Measurements from ENCODE around the gene ADARB1. TPM values are rescaled to one million over a fixed set of nuclear protein-coding genes. Genes with fewer than 3 reads are reported as not detected.

ADARB1 gene
- total RNA-seq, 4 donors from 2014 or later: 18.2 to 57.6 (median 32.0) TPM

- no peak for TF ChIP-seq EP300 (IDR thresholded peaks at IDR 0.05)
- no peak for TF ChIP-seq POLR2A (IDR thresholded peaks at IDR 0.05)
- TF ChIP-seq CTCF (IDR thresholded peaks at IDR 0.05): no peak
Observed at GRCh38 chr21:45192332-45192731, 118.0 kb downstream of the ADARB1 start.

GRCh38 chr21:45196620-45197019, 122.2 kb downstream of the ADARB1 start:
- Histone ChIP-seq H3K27me3 (no peaks in the 10 kb centered on the region), H3K4me3 (no peak overlapping the region), H3K9me3 (no peaks in the 10 kb centered on the region), H3K27ac (no peak overlapping the region), H3K36me3 (peaks cover 0 to 30% (median 0%) of the 10 kb centered on the region in 3 donors), H3K4me1 (no peaks in the 10 kb centered on the region)
- TF ChIP-seq CTCF (IDR thresholded peaks at IDR 0.05) (no peak), POLR2A (IDR thresholded peaks at IDR 0.05) (no peak), EP300 (IDR thresholded peaks at IDR 0.05) (no peak)
- 95 to 97% methylated on average over 5 of the region's 5 CpGs for WGBS, 2 donors
- no peak for DNase-seq (ENCODE audit: low spot score in 2 of 2)

More at GRCh38 chr21:45192332-45192731, 118.0 kb downstream of the ADARB1 start:
- Histone ChIP-seq H3K36me3 (peaks cover 0 to 70% (median 4%) of the 10 kb centered on the region in 3 donors), H3K4me3 (no peak overlapping the region), H3K4me1 (no peaks in the 10 kb centered on the region), H3K27ac (no peak overlapping the region), H3K27me3 (no peaks in the 10 kb centered on the region), H3K9me3 (peaks cover 0 to 37% (median 10%) of the 10 kb centered on the region in 4 donors)
- WGBS, 2 donors: 61 to 63% methylated on average over 3 of the region's 3 CpGs
- DNase-seq (ENCODE audit: low spot score in 2 of 2): no peak

- Histone ChIP-seq H3K27ac (no peak overlapping the region), H3K4me1 (no peaks in the 10 kb centered on the region), H3K27me3 (no peaks in the 10 kb centered on the region), H3K9me3 (no peaks in the 10 kb centered on the region), H3K4me3 (no peak overlapping the region), H3K36me3 (peaks cover 0 to 34% (median 0%) of the 10 kb centered on the region in 3 donors)
- WGBS, 2 donors: 86 to 90% methylated on average over 7 of the region's 7 CpGs
- DNase-seq (ENCODE audit: low spot score in 2 of 2): no peak
- no peak for TF ChIP-seq CTCF (IDR thresholded peaks at IDR 0.05)
- TF ChIP-seq POLR2A (IDR thresholded peaks at IDR 0.05): no peak
- TF ChIP-seq EP300 (IDR thresholded peaks at IDR 0.05): no peak
Observed at GRCh38 chr21:45199201-45199600, 124.8 kb downstream of the ADARB1 start.

GRCh38 chr21:45200031-45200430, 125.7 kb downstream of the ADARB1 start:
- WGBS, 2 donors: 83 to 87% methylated on average over 7 to 8 of the region's 8 CpGs
- DNase-seq (ENCODE audit: low spot score in 2 of 2): no peak

More at GRCh38 chr21:45200031-45200430, 125.7 kb downstream of the ADARB1 start:
- peaks cover 0 to 36% (median 0%) of the 10 kb centered on the region in 3 donors for H3K36me3 ChIP-seq
- H3K27ac ChIP-seq: no peak overlapping the region
- no peaks in the 10 kb centered on the region for H3K9me3 ChIP-seq
- H3K4me3 ChIP-seq: no peak overlapping the region
- no peaks in the 10 kb centered on the region for H3K27me3 ChIP-seq
- no peak for TF ChIP-seq POLR2A (IDR thresholded peaks at IDR 0.05)
- TF ChIP-seq CTCF (IDR thresholded peaks at IDR 0.05): no peak
- TF ChIP-seq EP300 (IDR thresholded peaks at IDR 0.05): no peak
- H3K4me1 ChIP-seq: no peaks in the 10 kb centered on the region

Data from tibial nerve (tissue), 4 donors.